GM12892 (cell line): Measurements from ENCODE around the gene IDH2.
A peak's percentile ranks its signal among the peaks of the same experiment; 100 is the strongest.
"Not testable (repeated sequence)": the region's sequence is repeated elsewhere in the genome, so short reads cannot be mapped to it uniquely, and the experiment has no call there.

ENCODE experiments used
- DNase-seq: peaks from one replicate; pipeline ENCODE4 v3.0.0; 2011; ENCODE audit not compliant: insufficient read length
- FAIRE-seq: peaks from 2 replicates; lab custom pipeline; 2011; peaks lifted over from hg19 to GRCh38; lab: Jason Lieb, UNC
- POLR2A ChIP-seq: IDR thresholded peaks from 2 replicates; pipeline ENCODE4 v1.6.1; 2011; ENCODE audit warnings: low read depth, low read length, control low read depth
- POLR2AphosphoS5 ChIP-seq: IDR thresholded peaks from 2 replicates; pipeline ENCODE4 v1.6.1; 2011; ENCODE audit warnings: low read depth, low read length, control low read depth
- TAF1 ChIP-seq: IDR thresholded peaks from 2 replicates; pipeline ENCODE4 v1.6.1; 2011; ENCODE audit warnings: low read depth, mild to moderate bottlenecking, control low read depth, low read length, borderline replicate concordance

The IDH2 gene

DNA sequence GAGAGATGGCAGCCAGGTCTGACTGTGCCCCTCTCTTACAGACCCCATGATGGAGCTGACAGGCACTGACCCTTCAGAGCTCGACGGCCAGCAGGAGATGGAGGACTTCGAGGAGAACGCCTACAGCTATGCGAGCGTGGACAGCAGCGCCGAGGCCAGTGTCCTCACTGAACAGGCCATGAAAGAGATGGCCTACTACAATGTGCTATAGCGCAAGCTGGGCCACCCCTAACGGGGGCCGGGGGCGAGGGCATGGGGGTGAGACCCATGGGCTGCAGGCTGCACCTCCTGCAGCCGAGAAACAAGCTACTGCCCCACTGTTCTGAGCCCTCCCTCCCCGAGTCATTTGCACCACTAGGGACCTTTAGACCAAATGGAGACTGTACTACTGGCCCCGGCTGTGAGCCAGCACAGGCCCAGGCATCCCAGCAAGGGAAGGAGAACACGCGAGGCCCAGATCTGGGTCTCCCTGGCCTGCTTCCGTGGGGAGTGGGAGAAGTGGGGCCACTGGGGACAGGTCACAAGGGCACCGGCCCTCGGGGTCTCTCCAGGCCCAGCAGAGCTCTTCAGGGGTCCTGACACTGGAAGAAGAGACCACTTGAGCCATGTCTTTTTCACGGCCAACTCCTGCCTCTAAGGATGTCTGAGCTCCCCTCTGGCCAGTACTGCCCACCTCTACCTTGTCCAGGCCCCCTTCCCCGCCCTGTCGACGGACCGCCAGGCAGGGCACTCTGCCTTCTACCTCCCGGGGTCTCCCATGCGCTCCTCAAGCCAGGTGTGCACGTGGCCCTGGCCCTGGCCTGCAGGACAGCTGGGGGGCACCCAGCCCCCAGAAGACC is 22.4 kb downstream of the IDH2 start:
- FAIRE-seq (no peak), DNase-seq (no peak)
- TF ChIP-seq POLR2A (no peak), POLR2AphosphoS5 (no peak), TAF1 (no peak)

DNA sequence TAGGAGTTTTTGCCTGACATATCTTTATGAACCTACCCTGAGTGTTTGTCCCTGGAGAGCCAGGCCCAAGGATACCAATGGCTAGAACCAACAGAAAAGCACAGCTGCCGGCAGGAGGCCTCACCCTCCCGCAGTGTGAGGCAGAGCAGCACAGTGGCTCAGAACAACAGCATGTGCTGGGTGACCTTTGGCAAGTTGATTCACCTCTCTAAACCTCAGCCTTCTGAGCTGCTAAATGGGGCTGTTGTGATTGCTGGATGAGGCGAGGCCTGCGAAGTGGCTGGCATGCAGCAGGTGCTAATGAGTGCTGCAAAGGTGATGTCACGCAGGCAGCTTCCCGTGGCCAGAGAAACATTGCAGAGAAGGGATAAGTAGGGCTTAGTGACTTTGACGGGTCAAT is 23.3 kb downstream of the IDH2 start:
- FAIRE-seq (no peak), DNase-seq (no peak)
- TF ChIP-seq TAF1 (no peak), POLR2AphosphoS5 (no peak), POLR2A (no peak)

DNA sequence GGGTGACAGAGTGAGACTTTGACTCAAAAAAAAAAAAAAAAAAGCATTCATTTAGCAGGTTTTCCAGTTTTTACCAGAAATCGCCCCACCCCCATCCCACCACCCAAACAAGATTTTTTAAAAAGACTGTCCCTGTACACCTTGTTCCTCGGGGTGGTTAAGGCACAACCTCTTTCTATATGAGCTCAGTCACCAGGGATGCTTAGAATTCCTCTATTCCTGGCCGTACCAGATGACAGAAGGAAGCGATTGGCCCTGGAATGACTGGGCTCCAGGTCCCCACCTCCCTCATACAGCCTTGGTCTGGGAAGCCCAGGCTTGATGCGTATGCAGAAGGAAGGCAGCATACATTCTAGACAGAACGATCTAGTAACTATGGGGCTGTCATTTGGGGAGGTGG is 25.6 kb downstream of the IDH2 start:
- no peak for TF ChIP-seq TAF1
- TF ChIP-seq POLR2A = no peak
- TF ChIP-seq POLR2AphosphoS5 = no peak
- no peak for DNase-seq
- no peak for FAIRE-seq

DNA sequence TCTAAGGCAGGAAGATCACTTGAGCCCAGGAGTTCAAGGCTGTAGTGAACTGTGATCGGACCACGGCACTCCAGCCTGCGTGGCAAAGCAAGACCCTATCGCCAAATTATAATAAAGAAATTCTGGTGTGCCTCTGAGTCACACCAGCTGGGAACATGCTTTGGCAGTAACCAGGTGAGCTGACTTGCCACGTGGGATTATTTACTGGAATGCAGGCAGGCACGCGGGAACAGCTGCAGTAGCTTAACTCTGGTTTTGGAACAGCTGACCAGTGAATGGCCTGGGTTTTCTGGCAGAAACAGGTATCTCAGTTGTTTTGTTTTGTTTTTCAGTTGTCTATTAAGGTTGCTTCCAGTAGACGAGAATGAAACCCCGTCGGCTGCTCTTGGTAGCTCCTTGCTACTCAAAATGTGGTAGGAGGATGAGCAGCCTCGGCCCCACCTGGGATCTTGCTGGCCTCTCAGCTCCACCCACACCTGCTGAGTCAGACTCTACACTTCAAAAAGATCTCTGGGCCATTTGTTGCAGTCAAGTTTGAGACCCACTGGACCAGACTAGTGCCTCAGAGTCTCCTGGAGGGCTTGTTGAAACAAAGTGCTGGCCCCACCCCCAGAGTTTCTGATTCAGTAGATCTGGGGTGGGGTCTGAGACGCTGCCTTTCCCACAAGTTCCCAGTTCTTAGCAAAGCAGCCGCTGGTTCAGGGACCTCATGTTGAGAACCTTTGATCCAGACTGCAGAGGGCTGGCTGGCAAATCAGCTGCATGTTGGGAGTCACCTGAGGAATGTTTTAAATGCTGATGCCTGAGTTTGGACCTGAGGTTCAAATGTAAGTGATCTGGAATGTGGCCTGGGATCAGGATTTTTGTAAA is 26.6 kb downstream of the IDH2 start:
- no peak for TF ChIP-seq POLR2A
- no peak for TF ChIP-seq TAF1
- no peak for TF ChIP-seq POLR2AphosphoS5
- FAIRE-seq = no peak
- no peak for DNase-seq

DNA sequence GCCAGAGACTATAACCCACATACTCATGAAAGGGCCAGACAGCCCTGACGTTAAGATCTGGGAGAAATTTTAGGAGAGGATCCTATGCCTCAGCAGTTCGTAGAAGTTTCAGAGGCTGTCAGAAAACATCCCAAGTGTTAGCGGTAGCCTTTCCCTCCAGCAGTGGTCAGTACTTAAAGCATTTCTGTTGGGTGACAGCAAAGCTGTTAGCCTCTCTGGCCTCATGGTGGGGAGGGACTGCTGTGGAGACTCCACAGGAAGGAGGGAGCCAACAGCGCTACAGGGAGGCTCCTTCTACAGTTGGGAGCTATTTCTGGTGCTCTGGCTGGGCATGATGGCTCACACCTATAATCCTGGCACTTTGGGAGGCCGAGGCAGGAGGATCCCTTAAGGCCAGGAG is 27.4 kb downstream of the IDH2 start:
- no peak for FAIRE-seq
- TF ChIP-seq TAF1 (no peak), POLR2A (no peak), POLR2AphosphoS5 (no peak)
- DNase-seq = no peak

DNA sequence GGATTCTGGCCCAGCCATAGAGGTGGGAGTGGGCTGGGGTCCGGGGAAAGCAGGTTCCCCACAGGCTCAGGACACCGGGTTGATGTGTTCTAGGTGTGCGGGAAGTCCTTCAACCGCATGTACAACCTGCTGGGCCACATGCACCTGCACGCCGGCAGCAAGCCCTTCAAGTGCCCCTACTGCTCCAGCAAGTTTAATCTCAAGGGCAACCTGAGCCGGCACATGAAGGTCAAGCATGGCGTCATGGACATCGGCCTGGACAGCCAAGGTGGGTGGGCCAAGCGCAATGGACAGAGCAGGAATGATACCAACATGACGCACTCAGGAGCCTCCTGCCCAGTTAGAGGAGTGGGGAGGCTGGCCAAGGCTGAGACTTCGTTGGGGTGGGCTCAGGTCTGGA is 28.2 kb downstream of the IDH2 start:
- DNase-seq = no peak
- FAIRE-seq = no peak
- no peak for TF ChIP-seq POLR2AphosphoS5
- TF ChIP-seq TAF1 = no peak
- no peak for TF ChIP-seq POLR2A

DNA sequence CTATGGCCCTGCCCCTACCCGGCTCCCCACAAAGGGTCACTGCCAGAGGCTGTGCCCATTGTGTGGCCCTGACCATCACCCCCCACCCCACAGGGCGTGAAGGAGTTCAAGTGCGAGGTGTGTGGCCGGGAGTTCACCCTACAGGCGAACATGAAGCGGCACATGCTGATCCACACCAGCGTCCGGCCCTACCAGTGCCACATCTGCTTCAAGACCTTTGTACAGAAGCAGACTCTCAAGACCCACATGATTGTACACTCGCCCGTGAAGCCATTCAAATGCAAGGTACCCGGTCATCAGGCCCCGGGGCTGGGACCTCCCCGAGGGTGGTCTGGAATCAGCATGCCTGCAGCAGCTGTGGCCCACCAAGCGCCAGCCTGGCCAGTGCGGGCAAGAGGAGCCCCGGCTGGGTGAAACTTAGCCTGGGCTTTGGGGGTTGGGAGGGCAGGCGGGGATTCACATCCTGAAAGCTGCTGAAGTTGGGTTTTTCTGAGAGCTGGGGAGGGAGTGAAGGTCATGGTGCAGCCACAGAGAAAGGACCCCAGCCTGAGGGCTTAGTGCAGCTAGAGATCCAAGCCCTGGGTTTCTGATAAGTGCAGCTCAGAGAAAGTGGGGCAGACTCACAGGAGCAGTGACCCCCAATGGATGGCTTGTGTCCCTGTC is 29.2 kb downstream of the IDH2 start:
- DNase-seq (no peak), FAIRE-seq (no peak)
- TF ChIP-seq TAF1 (no peak), POLR2A (no peak), POLR2AphosphoS5 (no peak)

DNA sequence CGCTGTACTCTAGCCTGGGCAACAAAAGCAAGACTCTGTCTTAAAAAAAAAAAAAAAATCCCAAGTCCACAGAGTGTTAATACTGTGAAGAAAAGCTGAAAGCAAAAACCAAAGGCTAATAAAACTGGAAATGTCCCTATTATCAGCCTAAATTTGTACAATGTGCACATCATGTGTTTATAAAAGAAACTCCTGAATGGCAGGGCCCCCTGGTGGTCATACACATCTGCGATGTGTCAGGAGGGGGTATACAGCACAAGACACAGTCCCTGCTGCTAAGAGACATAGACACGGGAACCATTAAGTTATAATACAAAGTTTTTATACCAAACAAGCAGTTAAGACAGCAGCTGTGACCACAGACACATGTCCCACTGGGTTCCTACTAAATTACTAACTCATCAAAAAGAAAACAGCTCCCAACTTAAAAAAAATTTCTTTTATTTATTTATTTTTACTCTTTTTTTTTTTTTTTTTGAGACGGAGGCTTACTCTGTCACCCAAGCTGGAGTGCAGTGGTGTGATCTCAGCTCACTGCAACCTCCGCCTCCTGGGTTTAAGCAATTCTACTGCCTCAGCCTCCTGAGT is 31.0 kb downstream of the IDH2 start:
- DNase-seq = no peak
- FAIRE-seq = peak; percentile 40
- TF ChIP-seq TAF1 = no peak
- TF ChIP-seq POLR2AphosphoS5 = no peak
- TF ChIP-seq POLR2A = no peak

DNA sequence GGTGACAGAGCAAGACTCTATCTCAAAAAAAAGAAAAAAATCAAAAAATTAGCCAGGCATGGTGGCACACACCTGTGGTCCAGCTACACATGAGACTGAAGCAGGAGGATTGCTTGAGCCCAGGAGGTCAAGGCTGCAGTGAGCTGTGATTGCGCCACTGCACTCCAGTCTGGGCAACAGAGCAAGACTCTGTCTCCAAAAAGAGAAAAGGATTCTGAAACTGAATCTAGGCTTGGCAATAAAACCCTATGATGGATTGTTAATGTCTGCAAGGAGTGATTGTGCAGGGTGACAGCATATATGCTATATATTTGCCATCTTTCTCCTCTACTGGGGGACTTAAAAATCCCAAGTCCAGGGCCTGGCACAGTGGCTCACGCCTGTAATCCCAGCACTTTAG is 31.6 kb downstream of the IDH2 start:
- not testable (repeated sequence) for FAIRE-seq, DNase-seq

DNA sequence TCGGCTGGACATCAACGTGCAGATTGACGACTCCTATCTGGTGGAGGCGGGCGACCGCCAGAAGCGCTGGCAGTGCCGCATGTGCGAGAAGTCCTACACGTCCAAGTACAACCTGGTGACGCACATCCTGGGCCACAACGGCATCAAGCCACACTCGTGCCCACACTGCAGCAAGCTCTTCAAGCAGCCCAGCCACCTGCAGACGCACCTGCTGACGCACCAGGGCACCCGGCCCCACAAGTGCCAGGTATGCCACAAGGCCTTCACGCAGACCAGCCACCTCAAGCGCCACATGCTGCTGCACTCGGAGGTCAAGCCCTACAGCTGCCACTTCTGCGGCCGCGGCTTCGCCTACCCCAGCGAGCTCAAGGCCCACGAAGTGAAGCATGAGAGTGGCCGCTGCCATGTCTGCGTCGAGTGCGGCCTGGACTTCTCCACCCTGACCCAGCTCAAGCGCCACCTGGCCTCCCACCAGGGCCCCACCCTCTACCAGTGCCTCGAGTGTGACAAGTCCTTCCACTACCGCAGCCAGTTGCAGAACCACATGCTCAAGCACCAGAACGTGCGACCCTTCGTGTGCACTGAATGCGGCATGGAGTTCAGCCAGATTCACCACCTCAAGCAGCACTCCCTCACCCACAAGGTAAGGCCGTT is 34.2 kb downstream of the IDH2 start:
- TF ChIP-seq TAF1 (no peak), POLR2AphosphoS5 (no peak), POLR2A (no peak)
- FAIRE-seq (no peak), DNase-seq (no peak)
